Measurements from ENCODE around the gene CASZ1.

CASZ1 gene

GRCh38 chr1:10650556-10651388, 145.7 kb downstream of the CASZ1 start:
- DNase-seq = no peak

- no peak for DNase-seq
Measured at GRCh38 chr1:10649517-10650201, 146.8 kb downstream of the CASZ1 start.

GRCh38 chr1:10648689-10649516, 147.5 kb downstream of the CASZ1 start:
- no peak for DNase-seq

- no peak for DNase-seq
Measured at GRCh38 chr1:10647414-10648170, 148.9 kb downstream of the CASZ1 start.

- no peak for DNase-seq
Measured at GRCh38 chr1:10646347-10646861, 150.0 kb downstream of the CASZ1 start.

GRCh38 chr1:10644307-10645128, 151.9 kb downstream of the CASZ1 start:
- DNase-seq = no peak

GRCh38 chr1:10643607-10644306, 152.7 kb downstream of the CASZ1 start:
- no peak for DNase-seq

GRCh38 chr1:10642403-10643080, 153.9 kb downstream of the CASZ1 start:
- DNase-seq = no peak

- no peak for DNase-seq
Measured at GRCh38 chr1:10641976-10642375, 154.5 kb downstream of the CASZ1 start.

GRCh38 chr1:10640843-10641553, 155.4 kb downstream of the CASZ1 start:
- DNase-seq = no peak

GRCh38 chr1:10639775-10640578, 156.5 kb downstream of the CASZ1 start:
- no peak for DNase-seq

GRCh38 chr1:10639011-10639774, 157.3 kb downstream of the CASZ1 start:
- DNase-seq = no peak

GRCh38 chr1:10638559-10639005, 157.9 kb downstream of the CASZ1 start:
- DNase-seq = no peak

GRCh38 chr1:10637834-10638558, 158.4 kb downstream of the CASZ1 start:
- DNase-seq = no peak

GRCh38 chr1:10637400-10637799, 159.0 kb downstream of the CASZ1 start:
- DNase-seq = no peak

- DNase-seq = no peak
Measured at GRCh38 chr1:10635992-10636391, 160.5 kb downstream of the CASZ1 start.
